Smooth muscle cell (in vitro differentiated cells): Measurements from ENCODE around the gene KDM4B. TPM values are rescaled to one million over a fixed set of nuclear protein-coding genes. Genes with fewer than 3 reads are reported as not detected.

ENCODE experiments used
- DNase-seq: peaks from one replicate; lab custom pipeline; 2025; ENCODE audit not compliant: unreplicated experiment; lab: John Stamatoyannopoulos, UW
- H2AFZ ChIP-seq: fragments of 200-600 bp; sonication (generic); 2 replicates; pipeline ENCODE4 v1.6.0; 2016; ENCODE audit warnings: antibody characterized with exemption, low read depth, mild to moderate bottlenecking
- H3F3A ChIP-seq: fragments of 200-600 bp; sonication (generic); 2 replicates; pipeline ENCODE4 v1.6.0; 2017; ENCODE audit warnings: antibody characterized with exemption, low read depth
- H3K27ac ChIP-seq: fragments of 200-600 bp; sonication (generic); 2 replicates; pipeline ENCODE4 v1.5.1; 2016; ENCODE audit warnings: low read depth, mild to moderate bottlenecking
- H3K27me3 ChIP-seq: fragments of 200-600 bp; sonication (generic); 2 replicates; pipeline ENCODE4 v1.6.1; 2016; ENCODE audit warnings: low read depth, mild to moderate bottlenecking
- H3K36me3 ChIP-seq: fragments of 200-600 bp; sonication (generic); 2 replicates; pipeline ENCODE4 v1.5.1; 2016; ENCODE audit warnings: low read depth
- H3K4me1 ChIP-seq: fragments of 200-600 bp; sonication (generic); 2 replicates; pipeline ENCODE4 v1.5.1; 2016; ENCODE audit warnings: low read depth
- H3K4me2 ChIP-seq: fragments of 200-600 bp; sonication (generic); 2 replicates; pipeline ENCODE4 v1.6.0; 2016; ENCODE audit warnings: mild to moderate bottlenecking
- H3K4me3 ChIP-seq: fragments of 200-600 bp; sonication (generic); 2 replicates; pipeline ENCODE4 v1.5.1; 2016; ENCODE audit warnings: mild to moderate bottlenecking
- H3K79me2 ChIP-seq: fragments of 200-600 bp; sonication (generic); 2 replicates; pipeline ENCODE4 v1.6.0; 2016; ENCODE audit warnings: low read depth, mild to moderate bottlenecking
- H3K9ac ChIP-seq: fragments of 200-600 bp; sonication (generic); 2 replicates; pipeline ENCODE4 v1.6.0; 2016; ENCODE audit warnings: low read depth
- H3K9me3 ChIP-seq: fragments of 200-600 bp; sonication (generic); replicated peaks from 2 replicates; pipeline ENCODE4 v1.5.1; 2016; ENCODE audit warnings: low read depth
- H4K20me1 ChIP-seq: fragments of 200-600 bp; sonication (generic); 2 replicates; pipeline ENCODE4 v1.6.0; 2016; ENCODE audit warnings: low read depth
- CTCF ChIP-seq: fragments of 200-600 bp; sonication (generic); IDR thresholded peaks from 2 replicates; pipeline ENCODE4 v1.5.1; 2017; ENCODE audit warnings: borderline replicate concordance, mild to moderate bottlenecking, antibody characterized with exemption; ENCODE audit not compliant: insufficient read depth, poor library complexity, severe bottlenecking
- WGBS: methylation state at CpG from one replicate; pipeline ENCODE4 v1.1.7; 2016; ENCODE audit warnings: low lambda C conversion rate; 5-methylcytosine and 5-hydroxymethylcytosine counted together
- polyA plus RNA-seq: library from polyadenylated mRNA; unstranded; fragments of >200 nt; fragmentation: Nextera tagmentation; extraction: Ambion mirVana; gene quantifications from 2 replicates; pipeline ENCODE4 v1.2.1, GENCODE V29; 2016
- total RNA-seq: library from RNA; depleted of rRNA; stranded (reverse); fragments of >200 nt; gene quantifications from 2 replicates; pipeline ENCODE4 v1.2.3, GENCODE V29; 2014

The KDM4B gene
- total and polyA plus RNA-seq, 2 experiments from 2014 or later: 27.9 to 32.3 TPM

GRCh38 chr19:5108123-5108596 is 139.2 kb downstream of the KDM4B start:
- Histone ChIP-seq H3F3A (no peaks in the 10 kb centered on the region), H2AFZ (no peak overlapping the region), H3K36me3 (no peaks in the 10 kb centered on the region), H3K27me3 (no peaks in the 10 kb centered on the region), H3K9me3 (no peaks in the 10 kb centered on the region), H3K4me3 (no peak overlapping the region), H3K9ac (no peak overlapping the region), H4K20me1 (peaks cover 79% of the 10 kb centered on the region), H3K27ac (no peak overlapping the region), H3K79me2 (no peaks in the 10 kb centered on the region), H3K4me2 (no peak overlapping the region), H3K4me1 (peaks cover 10% of the 10 kb centered on the region)
- no peak for TF ChIP-seq CTCF
- WGBS: 90% methylated on average over 12 of the region's 12 CpGs
- no peak for DNase-seq

GRCh38 chr19:5108866-5109265 is 140.0 kb downstream of the KDM4B start:
- Histone ChIP-seq H3K9ac (no peak overlapping the region), H3K79me2 (no peaks in the 10 kb centered on the region), H4K20me1 (peaks cover 79% of the 10 kb centered on the region), H3K27ac (no peak overlapping the region), H3K27me3 (no peaks in the 10 kb centered on the region), H2AFZ (no peak overlapping the region), H3K4me1 (peaks cover 10% of the 10 kb centered on the region), H3K36me3 (no peaks in the 10 kb centered on the region), H3K4me3 (no peak overlapping the region), H3K9me3 (no peaks in the 10 kb centered on the region), H3F3A (no peaks in the 10 kb centered on the region), H3K4me2 (no peak overlapping the region)
- no peak for TF ChIP-seq CTCF
- WGBS: 96% methylated on average over 13 of the region's 13 CpGs
- no peak for DNase-seq

GRCh38 chr19:5109560-5109959 is 140.6 kb downstream of the KDM4B start:
- no peak for DNase-seq
- no peaks in the 10 kb centered on the region for H3F3A ChIP-seq
- WGBS: 79% methylated on average over 17 of the region's 17 CpGs
- H2AFZ ChIP-seq: no peak overlapping the region
- no peaks in the 10 kb centered on the region for H3K27me3 ChIP-seq
- H3K79me2 ChIP-seq: no peaks in the 10 kb centered on the region
- H3K4me3 ChIP-seq: no peak overlapping the region
- H3K27ac ChIP-seq: no peak overlapping the region
- no peak overlapping the region for H3K9ac ChIP-seq
- H3K4me1 ChIP-seq: peaks cover 13% of the 10 kb centered on the region
- H4K20me1 ChIP-seq: peaks cover 73% of the 10 kb centered on the region
- H3K4me2 ChIP-seq: no peak overlapping the region
- H3K36me3 ChIP-seq: no peaks in the 10 kb centered on the region
- H3K9me3 ChIP-seq: no peaks in the 10 kb centered on the region
- no peak for TF ChIP-seq CTCF

GRCh38 chr19:5110546-5110945 is 141.6 kb downstream of the KDM4B start:
- H3K79me2 ChIP-seq: no peaks in the 10 kb centered on the region

More at GRCh38 chr19:5110546-5110945, 141.6 kb downstream of the KDM4B start:
- peaks cover 22% of the 10 kb centered on the region for H3K4me1 ChIP-seq
- H3K27ac ChIP-seq: no peak overlapping the region
- H3K4me3 ChIP-seq: no peak overlapping the region
- H3K4me2 ChIP-seq: no peak overlapping the region
- H3K9ac ChIP-seq: no peak overlapping the region
- H2AFZ ChIP-seq: no peak overlapping the region
- no peaks in the 10 kb centered on the region for H3K27me3 ChIP-seq
- H4K20me1 ChIP-seq: peaks cover 64% of the 10 kb centered on the region
- DNase-seq: no peak
- no peaks in the 10 kb centered on the region for H3F3A ChIP-seq
- TF ChIP-seq CTCF: no peak
- 98% methylated on average over 11 of the region's 27 CpGs for WGBS
- H3K36me3 ChIP-seq: no peaks in the 10 kb centered on the region
- H3K9me3 ChIP-seq: no peaks in the 10 kb centered on the region
